Thoracic aorta endothelial cell (primary cell): ENCODE results near the gene HLA-DOA. TPM values are rescaled to one million over a fixed set of nuclear protein-coding genes. Genes with fewer than 3 reads are reported as not detected.

Source experiments
- total RNA-seq: library from RNA; depleted of rRNA; stranded (reverse); fragments of >200 nt; gene quantifications from 2 replicates; pipeline ENCODE4 v1.2.3, GENCODE V29; 2012

HLA-DOA gene
- total RNA-seq, result under 0.01 TPM in 1 of 2 replicates, not detected in the other

GRCh38 chr6:33008944-33009861, at the start of gene HLA-DOA:
HLA-DOA (minus strand) TSS chr6:33009591.

GRCh38 chr6:32968093-32968866, 41.1 kb downstream of the HLA-DOA start, which contains the start of gene BRD2:
BRD2 (plus strand) TSS chr6:32968594; CDS start chr6:32972899, 4,305 bp downstream.

Other genes starting within 250 kb of the HLA-DOA start
- gene HLA-DQB2, start 246.1 kb downstream of the HLA-DOA start, total RNA-seq, result 0.07 TPM in 1 of 2 replicates, not detected in the other
- gene HLA-DOB, start 192.6 kb downstream of the HLA-DOA start, total RNA-seq, result not detected in 2 replicates
- 20.1 and 28.1 TPM in 2 replicates for gene TAP2, start 170.9 kb downstream of the HLA-DOA start, total RNA-seq
- gene PSMB8, start 165.5 kb downstream of the HLA-DOA start, total RNA-seq, result 29.1 and 49.2 TPM in 2 replicates
- 29.4 and 37.5 TPM in 2 replicates for gene TAP1, start 155.9 kb downstream of the HLA-DOA start, total RNA-seq
- gene PSMB9, start 155.4 kb downstream of the HLA-DOA start, total RNA-seq, result 7.0 and 9.1 TPM in 2 replicates
- 0.27 and 0.50 TPM in 2 replicates for gene HLA-DMB, start 68.6 kb downstream of the HLA-DOA start, total RNA-seq
- gene HLA-DMA, start 56.5 kb downstream of the HLA-DOA start, total RNA-seq, result 0.57 and 0.93 TPM in 2 replicates
- gene BRD2, start 41.0 kb downstream of the HLA-DOA start, total RNA-seq, result 143 and 157 TPM in 2 replicates
- 5.2 and 16.8 TPM in 2 replicates for gene HLA-DPA1, start 64.1 kb upstream of the HLA-DOA start, total RNA-seq
- 14.5 and 20.8 TPM in 2 replicates for gene HLA-DPB1, start 66.4 kb upstream of the HLA-DOA start, total RNA-seq
- gene COL11A2, start 182.9 kb upstream of the HLA-DOA start, total RNA-seq, result 0.13 and 0.29 TPM in 2 replicates
- gene RXRB, start 191.1 kb upstream of the HLA-DOA start, total RNA-seq, result 13.3 and 17.5 TPM in 2 replicates
- gene SLC39A7, start 191.3 kb upstream of the HLA-DOA start, total RNA-seq, result 59.4 and 73.3 TPM in 2 replicates
- gene HSD17B8, start 195.1 kb upstream of the HLA-DOA start, total RNA-seq, result 3.1 and 4.8 TPM in 2 replicates
- gene RING1, start 198.9 kb upstream of the HLA-DOA start, total RNA-seq, result 14.1 and 18.1 TPM in 2 replicates